ENCODE measurements around the gene DPY19L1.

DNA sequence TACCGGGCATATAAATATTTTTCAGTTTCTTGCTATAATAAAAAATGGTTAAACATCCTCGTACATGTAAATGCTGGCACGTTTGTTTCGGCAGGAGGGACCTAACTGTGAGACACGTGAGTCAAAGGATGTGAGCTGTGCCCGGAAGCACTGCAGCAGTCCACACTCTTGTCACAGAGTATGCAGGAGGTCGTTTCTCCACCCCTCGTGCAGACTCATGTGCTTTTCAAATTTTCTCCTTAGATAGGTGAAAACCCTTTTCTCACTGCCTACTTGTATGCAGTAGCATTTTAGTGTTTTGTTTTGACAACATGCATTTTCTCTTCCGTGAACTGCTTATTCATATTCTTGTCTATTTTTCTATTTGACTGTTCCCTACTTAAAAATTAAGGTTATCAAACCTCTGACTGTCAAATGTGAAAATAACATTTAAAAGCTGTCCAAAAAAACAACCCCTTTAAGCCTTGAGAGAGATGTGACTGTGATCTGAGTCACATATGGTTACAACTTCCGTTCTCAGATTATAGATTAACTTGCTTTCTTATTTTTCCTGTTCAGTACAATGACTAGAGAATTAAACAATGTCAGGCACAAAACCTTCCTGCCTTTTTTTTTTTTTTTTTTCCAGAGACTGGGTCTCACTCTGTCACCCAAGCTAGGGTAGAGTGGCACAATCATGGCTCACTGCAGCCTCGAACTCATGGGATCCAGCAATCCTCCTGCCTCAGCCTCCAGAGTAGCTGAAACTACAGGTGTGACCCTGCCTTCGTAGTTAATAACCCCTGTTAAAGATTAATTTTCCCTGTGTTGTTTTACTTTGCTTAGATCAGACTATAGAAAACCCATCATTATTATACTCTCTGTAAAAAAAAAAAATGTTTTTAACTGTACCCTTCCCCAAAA is 45.1 kb downstream of the DPY19L1 start:
- TF ChIP-seq GATA2 (IDR thresholded peaks at IDR 0.05; ENCODE audit: low read depth, low read length) (no peak), GATA3 (IDR thresholded peaks at IDR 0.05; ENCODE audit: low read depth, low read length) (no peak)

All from SH-SY5Y (cell line).